EH (cell line): ENCODE measurements around the gene TMEM120B.

Source experiments
- DNase-seq: peaks from one replicate; pipeline ENCODE4 v3.0.0-alpha.2; 2015; ENCODE audit warnings: low read depth

Gene TMEM120B

DNA sequence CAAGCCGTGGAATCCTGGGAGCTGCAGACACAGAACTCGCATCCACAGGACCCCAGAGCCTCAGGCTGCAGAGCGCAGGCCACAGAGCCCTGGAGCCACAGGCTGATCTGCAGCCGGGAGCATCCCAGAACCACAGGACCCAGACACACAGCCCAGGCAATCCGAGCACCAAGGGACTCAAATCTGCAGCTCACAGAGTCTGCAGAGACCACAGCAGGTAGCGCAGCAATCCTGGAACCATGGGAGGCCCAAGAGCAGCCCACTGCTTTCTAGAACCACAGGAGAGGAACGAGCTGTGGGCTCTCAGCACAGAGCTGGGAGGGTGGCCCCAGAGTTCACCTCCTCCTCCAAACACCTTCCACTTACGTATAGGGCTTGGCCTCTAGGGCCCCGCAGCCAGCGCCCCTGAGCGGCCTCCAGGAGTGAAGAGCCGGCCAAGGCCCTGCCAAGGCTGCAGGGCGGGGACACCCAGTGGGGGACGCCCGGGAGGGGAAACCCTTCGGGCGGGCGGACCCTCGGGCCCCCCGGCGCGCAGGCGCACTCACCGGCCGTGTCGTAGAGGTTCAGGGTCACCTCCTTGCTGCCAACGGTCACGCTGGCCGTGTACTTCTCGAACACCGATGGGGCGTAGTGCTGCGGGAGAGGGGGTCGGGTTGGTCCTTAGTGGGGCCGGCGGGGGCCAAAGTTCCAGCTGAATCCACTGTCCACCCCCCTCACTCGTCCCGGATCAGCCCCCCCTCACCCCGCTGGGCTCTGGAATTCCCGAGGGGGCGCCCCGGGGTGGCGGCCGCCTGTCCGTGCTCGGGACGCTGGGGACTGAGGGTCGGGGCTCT is 80.3 kb downstream of the TMEM120B start:
- no peak for DNase-seq

DNA sequence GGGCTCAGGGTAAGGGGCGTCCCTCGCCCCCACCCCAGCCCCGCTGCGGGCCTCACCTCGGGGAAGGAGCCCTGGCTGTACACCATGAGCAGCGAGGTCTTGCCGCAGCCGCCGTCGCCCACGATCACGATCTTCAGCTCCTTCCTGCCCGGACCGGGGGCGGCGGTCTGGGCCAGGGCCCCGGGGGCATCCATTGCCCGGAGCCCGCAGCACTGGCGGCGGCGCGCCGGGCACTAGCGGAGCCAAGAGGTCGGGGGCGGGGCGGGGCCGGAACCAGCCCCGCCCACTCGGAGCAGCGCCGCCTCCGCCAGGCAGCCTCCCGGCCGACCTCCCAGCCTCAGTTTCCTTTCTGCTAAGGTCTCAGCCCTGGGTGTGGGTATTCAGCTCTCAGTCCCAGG is 80.9 kb downstream of the TMEM120B start, which contains the start of gene RHOF:
RHOF (minus strand) TSS at position 249 of the 398 bp plus-strand sequence; CDS start at position 194, 55 bp downstream.
- peak; percentile 39 for DNase-seq

DNA sequence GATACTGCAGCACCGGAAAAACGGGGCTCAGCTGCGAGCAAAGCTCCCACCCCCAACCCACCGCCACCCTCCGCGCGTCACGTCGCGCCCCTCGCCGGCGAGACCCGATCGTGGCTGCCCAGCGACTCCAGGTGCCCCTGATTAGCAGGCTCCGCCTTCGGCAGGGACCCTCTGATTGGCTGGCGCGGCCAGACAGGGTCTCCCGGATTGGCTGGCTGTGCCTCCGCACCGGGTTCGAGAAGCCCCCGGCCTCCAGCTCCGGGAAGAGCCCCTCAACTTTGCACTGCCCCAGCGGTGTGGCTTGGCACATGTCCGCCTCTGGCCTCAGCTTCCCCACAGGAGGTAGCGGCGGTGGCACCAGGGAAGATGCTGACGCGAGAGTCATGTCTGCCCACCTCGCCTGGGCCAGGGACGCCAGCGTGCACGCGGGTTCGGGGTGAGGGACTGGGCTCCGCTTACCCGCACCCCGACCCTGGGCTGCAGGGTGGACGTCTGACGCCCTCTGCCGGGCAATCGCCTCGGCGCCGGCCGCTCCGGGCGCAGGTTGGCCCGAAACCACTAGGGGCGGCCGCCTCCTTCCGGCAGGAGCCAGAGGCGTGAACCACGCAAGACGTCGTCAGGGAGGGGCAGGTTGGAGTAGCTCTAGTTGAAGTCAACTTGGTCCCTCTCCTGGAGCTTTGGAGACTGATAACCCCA is 81.4 kb downstream of the TMEM120B start:
- peak; percentile 90 for DNase-seq

DNA sequence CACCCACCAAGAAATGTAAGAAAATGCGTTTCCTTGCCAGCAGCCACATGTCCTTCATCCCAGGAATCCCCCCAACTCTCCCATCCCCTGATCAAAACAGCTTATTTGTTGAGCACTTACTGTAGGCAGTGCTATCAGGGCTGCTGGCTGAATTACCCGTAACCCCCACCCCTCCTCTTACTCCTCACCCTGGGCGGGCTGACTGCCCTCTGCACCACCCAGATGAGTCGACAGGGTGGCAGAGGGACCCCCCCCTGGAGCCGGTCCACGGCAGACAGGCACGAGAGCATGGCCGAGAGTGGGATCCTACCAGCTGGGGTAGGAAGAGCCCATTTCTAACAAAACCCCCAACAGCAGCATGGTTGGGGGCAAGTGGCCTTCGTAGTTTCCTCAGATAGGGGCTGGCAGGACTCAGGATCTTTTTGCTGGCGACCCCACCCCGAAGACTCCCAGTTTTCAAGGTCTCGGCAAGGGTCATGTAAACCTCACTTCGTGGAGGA is 82.0 kb downstream of the TMEM120B start:
- no peak for DNase-seq

DNA sequence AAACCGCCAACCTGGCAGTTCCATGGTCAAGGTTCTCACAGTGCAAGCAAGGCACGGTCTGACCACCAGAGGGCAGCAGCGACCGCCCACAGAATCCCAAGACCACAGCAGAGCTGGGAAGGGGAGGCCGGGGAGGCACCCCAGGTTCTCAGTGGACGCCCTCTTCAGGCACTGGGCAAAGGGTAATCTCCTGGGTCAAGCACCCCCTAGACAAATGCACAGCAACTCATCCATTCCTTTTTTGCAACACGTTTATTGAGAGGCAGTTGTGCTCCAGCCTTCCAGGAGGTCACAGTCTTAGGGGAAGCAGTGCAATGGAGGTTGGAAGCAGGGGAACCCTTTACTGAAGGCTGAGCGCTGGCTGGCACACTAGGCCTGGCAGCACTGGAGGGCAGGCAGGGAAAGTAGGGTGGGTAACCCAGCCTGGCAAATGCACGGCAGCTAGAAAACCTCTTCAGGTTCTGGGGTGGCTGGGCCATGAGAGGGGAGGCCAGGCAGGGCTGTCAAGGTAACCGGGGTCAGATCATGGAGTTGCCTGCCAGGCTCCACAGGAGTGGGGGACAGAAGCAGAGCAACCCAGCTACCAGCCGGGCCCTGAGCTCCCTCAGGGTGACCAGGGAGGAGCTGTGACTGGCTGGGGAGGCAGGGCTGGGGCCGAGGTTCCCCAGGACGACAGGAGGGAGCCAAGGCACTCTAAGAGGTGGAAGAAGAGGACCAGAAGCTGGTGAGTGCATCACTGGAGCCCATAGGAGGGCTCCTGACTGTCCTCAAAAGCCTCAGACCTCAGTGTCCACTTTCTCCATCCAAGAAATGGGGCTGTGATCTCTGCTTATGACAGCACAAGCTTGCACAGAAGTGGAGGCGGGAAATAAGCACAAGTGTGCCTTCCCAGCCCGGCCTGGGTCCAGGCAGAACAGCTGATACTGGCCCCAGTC is 82.7 kb downstream of the TMEM120B start:
- peak; percentile 83 for DNase-seq

DNA sequence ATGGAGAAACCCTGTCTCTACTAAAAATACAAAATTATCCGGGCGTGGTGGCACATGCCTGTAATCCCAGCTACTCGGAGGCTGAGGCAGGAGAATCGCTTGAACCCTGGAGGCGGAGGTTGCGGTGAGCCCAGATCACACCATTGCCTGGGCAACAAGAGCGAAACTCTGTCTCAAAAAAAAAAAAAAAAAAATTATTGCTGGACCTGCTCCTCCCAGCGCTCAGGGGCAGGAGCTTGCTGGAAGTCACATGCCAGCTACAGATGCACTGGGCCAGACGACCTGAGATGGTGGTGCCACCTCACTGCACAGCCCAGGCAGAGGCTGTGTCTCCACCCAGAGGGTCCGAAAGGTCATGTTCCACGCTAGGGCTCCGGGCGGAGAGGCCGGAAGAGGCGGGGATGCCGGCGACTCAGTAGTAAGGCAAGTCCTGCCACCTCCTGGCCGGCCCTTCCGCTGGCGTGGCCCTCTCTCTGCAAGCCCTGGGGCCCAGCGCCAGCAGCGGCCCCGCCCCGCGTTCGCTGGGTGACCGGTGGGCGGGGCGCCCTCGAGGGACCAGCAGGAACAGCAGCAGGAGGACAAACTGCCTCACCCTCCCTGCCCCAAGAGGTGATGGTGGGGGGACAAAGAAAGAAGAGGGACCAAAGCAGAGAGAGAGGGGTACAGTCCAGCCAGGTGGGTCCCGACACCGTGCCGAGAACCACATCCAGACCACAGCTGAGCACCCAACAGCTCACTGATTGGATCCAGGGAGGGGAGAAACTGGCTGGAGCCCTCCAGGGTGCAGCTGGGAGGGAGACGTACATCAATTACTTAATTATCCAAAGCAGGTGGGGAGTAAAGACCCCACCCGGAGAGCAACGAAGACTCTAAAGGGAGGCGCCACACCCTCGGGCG is 84.6 kb downstream of the TMEM120B start:
- DNase-seq: peak; percentile 94

DNA sequence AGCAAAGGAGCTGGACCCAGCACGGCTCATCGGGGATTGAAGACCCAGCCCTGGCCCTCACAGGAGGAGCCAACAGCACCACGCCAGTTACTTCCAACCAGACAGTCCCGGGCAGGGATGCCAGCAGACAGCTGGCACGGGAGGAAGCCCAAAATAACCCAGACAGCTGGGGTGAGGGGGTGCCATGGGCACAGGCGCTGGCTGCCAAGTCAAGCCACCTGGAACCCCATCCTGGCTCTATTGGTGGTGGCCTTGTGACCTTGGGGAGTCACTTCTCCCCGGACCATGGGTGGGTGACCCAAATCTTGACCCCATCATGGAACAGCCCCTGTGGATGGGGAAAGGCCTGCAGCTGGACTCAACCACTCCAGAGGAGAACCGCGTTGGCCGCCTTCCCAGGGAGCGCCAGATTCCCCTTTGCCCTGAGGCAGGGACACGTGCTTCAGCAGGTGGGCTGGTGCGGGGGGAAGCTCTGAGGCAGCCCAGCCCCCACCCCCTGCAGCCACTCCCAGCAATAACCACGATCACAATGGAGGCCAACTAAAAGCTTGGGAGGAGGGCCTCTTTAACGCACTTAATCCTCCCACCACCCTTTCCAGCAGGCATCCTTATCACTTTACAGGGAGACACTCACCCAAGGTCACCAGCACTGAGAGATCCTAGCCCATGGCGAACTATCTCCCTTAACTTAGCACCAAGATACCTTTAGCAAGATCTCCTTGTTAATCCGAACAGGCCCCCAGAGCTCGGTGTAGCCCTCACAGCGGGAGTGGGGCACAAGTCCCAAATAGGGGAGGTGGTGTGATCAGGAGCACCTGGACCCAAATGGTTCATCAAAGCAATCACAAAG is 85.6 kb downstream of the TMEM120B start:
- DNase-seq: peak; percentile 53

DNA sequence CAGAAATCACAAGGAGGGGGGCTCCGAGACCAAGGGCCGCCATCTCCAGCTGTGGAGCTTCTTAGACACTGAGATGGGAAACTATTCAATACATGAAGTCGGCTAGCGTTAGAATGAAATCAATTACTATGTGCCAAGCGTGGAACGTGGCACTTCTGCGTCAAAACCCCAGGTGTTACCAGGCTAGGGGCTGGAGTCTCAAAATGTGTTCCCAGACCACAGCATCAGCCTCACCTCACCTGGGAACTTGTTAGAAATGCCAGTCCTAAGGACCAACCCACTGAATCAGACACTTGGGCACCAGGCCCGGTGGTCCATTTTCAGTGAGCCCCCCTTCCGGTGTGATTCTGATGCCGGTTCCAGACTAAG is 86.2 kb downstream of the TMEM120B start:
- DNase-seq: no peak

DNA sequence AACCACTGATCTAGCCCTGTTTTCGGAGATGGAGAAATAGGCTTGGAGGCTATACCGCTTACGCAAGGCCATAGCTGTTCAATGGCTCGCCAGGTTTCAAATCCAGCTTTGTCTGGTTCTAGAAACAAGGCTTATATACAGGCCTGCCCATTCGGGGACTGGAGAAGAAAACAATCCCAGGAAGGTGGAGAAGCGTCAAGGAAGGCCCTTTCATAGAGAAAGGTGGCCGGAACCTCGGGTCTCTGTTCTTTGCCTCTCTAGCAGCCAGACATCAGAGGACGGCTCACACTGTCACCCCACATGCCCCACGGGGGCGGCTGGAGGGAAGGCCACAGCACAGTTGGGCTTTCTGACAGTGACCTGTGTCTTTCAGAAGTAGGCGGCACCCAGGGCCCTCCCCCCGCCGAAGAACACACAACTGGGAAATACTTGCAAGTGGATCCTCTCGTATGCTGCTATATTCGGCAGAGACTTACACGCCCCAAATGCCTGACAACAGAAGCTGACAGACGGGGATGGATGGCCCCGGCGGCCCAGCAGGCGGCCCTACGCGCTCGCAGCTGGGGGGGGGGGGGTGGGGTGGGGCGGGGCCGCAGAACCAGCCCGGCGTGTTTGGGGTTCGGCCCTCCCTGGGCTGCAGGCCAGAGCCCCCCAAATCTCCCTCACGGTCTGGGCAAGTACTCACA is 86.7 kb downstream of the TMEM120B start:
- peak; percentile 93 for DNase-seq

DNA sequence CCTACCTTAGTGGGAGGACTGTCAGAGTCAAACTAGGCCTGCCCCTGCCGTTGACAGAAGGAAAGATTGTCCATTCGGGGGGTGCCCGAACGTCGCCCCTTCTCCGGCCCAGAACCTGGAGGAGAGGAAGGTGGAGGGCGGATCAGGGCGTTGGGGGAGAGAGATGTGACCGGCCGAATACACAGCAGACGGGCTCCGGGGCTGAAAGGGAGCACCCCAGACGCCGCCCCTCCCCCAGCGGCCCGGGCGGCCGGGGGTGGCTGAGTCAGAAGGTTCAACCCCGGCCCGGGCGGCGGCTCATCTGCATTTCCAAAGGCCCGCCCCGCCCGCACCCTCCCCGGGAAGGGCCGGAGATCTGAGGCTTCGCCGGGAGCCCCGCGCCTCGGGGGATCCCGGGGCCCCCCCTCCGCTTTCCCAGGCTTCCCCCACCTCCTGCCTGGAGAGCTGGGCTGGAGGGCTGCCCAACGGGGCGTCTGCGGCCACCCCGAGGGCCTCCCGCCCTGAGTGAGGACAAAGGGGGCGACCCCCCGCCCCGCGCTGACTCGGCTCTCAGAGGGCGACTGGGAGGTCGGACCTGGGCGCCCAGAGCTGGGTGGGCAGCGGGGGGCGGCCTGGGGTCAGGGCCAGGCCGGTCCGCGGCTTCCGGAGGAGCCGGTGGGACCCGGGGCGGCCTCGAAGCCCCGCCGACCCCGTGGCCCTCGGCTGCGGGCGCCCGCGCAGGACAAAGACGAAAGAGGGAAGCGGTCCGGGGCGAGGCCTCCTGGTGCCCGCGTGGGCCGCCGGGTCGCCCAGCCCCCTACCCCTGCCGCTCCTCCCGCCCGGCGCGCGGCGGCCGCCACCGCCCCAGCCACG is 87.5 kb downstream of the TMEM120B start:
- peak; percentile 95 for DNase-seq

DNA sequence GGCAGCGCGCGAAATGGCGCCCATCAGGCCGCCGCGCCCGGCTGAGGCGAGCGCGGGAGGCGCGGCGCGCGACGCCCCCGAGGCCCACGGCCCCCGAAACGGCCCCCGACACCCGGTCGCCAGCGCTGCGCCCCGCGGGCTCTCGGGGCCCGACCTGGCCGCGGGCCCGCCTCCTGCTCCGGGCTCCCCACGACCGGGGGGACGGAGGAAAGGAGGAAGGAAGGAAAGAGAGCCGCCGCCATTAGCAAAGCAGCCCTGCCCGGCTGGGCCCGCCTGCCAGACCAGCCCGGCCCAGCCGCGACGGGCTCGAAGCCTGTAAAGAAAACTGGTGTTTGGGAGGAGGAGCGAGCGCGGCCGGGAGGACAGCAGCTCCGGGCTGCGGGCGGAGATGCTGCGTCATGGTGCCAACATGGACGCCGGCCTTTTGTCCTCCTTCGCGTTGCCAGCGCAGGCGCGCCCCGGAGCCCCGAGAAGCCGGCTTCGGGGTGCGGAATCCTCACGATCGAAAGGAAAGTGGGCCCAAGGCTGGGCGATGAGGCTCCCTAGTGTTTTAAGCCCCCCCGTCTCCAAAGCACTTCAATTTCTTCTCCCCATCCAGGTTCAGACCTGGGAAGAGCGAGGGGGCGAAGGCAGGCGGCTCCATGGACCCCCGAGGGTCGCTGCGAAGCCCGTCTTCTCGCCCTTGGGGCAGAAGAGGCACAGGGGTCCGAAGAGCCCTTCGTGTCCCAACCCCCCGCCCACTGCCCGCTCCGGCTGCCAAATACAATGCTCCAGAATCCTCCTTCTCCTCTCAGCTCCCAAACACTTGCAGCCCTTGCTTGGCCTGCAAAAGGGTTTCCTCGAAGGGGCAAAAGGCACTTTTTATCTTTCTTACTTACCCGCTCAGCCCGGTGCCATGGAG is 88.4 kb downstream of the TMEM120B start:
- peak; percentile 91 for DNase-seq

DNA sequence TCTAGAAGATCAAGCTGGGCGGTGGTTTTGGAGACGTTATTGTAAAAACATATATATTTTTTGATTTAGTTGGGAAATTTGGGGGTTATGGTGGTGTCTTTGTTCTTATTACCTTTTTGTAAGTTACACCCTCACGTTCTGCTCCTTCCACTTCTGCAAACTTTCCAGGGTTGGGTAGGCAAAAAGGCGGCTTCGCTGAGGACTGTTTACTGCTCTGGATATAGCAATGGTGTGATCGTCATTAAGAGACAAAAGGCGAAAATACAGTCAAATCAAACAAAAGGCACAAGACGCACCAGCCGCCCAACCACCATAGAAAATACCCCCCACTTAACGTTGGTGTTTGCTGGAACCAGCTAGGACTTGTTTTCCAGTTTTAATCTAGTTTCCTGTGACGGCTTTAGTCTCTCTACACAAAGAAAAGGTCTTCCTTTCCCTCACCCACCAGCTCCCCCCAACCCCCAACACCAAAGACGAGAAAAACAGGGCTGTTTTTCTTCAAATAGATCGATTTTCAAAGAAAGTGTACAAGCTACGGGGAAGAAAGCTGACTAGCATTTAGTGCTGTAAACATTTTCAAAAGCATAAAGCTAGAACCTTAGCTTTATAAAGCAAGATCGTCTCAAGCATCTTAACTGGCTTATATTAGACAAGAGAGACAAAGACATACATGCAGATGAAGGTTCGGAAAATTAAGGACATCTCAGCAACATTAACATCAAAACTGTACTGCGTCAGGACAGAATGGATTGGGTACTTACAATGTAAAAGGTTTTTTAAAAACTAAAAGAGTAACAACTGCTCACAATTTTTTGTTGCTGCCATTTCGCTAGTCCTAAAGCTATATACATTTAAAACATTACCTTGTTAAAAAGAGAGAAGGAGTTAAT is 89.3 kb downstream of the TMEM120B start:
- DNase-seq: peak; percentile 55

DNA sequence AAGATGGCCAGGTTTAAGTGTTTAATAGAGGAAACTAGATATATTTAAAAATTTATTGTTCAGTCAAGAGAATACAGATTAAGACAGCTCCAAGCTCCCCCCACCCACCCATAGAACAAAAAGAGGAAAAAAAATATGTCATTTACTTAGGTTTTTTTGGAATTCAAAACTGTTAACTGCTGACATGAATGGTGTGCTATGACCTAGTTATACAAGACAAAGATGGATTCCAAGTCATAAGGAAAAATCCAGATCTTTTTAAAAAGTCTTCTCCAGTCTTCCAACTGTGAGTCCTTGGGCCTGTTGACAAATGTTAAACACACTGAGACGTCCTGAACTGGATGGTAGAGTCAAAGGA is 89.9 kb downstream of the TMEM120B start:
- no peak for DNase-seq

DNA sequence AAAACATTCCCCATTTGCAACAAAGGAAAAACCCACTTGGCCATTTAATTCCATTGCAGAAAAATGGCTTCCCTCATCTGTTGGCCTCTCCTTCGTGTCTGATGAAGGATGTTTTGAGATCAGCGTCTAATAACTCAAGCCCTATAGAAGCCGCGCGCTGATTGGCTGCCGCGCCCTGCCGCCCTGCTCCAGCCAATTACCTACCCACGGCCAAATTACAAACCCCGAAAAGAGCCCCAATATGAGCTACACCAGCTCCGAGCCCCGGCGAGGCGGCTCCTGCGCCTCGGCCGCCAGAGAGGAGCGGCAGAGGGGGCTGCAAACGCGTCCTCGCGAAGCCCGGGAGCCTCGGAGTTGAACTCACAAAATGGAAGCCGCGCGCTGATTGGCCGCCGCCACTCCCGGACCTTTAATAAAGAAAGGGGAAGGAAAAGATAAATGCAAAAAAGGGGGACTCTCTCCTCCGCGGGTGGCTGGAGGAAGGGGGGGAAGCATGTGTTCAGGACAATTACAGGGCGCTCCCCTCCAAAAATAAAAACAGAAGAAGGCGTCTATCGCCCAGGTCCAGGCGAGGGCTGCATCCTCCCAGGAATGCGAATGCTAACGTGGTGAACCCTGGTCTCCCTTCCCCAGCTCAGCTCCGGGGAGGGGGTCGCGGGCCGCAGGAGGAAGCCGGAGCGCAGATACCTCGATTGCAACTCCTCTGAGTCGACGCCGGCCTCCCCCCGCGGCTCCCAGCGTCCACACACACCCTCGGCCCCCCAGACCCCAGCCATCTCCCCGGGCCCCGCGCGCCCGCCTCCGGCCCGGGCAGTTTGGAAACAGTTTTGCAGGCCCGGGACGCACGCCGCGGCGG is 90.5 kb downstream of the TMEM120B start:
- DNase-seq: peak; percentile 96

DNA sequence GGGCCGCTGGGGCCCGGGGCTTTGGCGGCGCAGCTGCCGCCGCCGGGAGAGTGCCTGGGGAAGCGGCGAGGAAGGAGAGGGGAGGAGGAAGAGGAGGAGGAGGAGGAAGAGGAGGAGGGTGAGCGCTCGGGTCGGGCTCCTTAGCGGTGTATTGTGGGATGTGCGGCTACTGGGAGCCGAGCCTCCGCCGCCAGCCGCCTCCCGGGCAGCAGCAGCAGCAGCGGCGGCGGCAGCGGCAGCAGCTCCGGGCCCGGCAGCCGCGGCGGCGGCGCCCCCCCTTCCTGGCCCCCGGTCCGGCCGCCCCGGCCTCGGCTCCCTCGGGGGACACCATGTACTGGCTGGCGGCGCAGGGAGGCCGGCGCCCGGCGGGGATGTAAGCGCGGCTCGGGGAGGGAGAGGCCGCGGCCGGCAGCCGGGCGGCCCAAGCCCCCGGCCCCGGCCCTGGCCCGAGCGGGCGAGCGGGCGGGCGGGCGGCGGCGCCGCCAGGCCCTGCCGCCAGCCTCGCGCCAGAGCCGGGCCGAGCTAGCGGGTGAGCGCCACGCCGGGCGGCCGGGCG is 91.4 kb downstream of the TMEM120B start, which contains the start of gene SETD1B:
SETD1B (plus strand) TSS at position 149 of the 556 bp plus-strand sequence. CDS start 729 bp downstream, outside the sequence.
- peak; percentile 75 for DNase-seq
